ENCODE data around the gene KCND2. TPM values are rescaled to one million over a fixed set of nuclear protein-coding genes. Genes with fewer than 3 reads are reported as not detected.
"Not testable (repeated sequence)": the region's sequence is repeated elsewhere in the genome, so short reads cannot be mapped to it uniquely, and the experiment has no call there.

Gene KCND2
- total RNA-seq (5.9 TPM), polyA plus RNA-seq (0.20 TPM)

- WGBS, result under 1% methylated on average over 69 of the region's 69 CpGs
- no peak within 1 kb of the TSS for H3K27ac ChIP-seq (ENCODE audit: low read depth)
- DNase-seq (ENCODE audit: extremely low spot score), result no peak
- H3K36me3 ChIP-seq (ENCODE audit: insufficient read depth), result no peaks in the 10 kb centered on the region
- H3K4me1 ChIP-seq (ENCODE audit: insufficient read depth), result no peaks in the 10 kb centered on the region
- H3K4me3 ChIP-seq (ENCODE audit: low read depth, low read length), result peak within 1 kb of the TSS; percentile 43
These were observed at the start of gene KCND2 for GRCh38 chr7:120272701-120273475. Gene KCND2 (plus strand): TSS chr7:120273175.

GRCh38 chr7:120226188-120226587 is 46.8 kb upstream of the KCND2 start:
- WGBS, result 60% methylated on average over 1 of the region's 1 CpG
- no peak overlapping the region for H3K27ac ChIP-seq (ENCODE audit: low read depth)
- no peaks in the 10 kb centered on the region for H3K36me3 ChIP-seq (ENCODE audit: insufficient read depth)
- no peak for DNase-seq (ENCODE audit: extremely low spot score)
- H3K4me1 ChIP-seq (ENCODE audit: insufficient read depth), result no peaks in the 10 kb centered on the region
- H3K4me3 ChIP-seq (ENCODE audit: low read depth, low read length), result no peak overlapping the region

- DNase-seq (ENCODE audit: extremely low spot score), result no peak
- no peak overlapping the region for H3K27ac ChIP-seq (ENCODE audit: low read depth)
- H3K4me1 ChIP-seq (ENCODE audit: insufficient read depth), result no peaks in the 10 kb centered on the region
- WGBS, result 65% methylated on average over 3 of the region's 3 CpGs
- no peak overlapping the region for H3K4me3 ChIP-seq (ENCODE audit: low read depth, low read length)
- H3K36me3 ChIP-seq (ENCODE audit: insufficient read depth), result no peaks in the 10 kb centered on the region
These were observed 45.7 kb upstream of the KCND2 start for GRCh38 chr7:120227255-120227654.

- no peak overlapping the region for H3K27ac ChIP-seq (ENCODE audit: low read depth)
- no peak for DNase-seq (ENCODE audit: extremely low spot score)
- 60% methylated on average over 3 of the region's 3 CpGs for WGBS
These were observed 43.9 kb upstream of the KCND2 start for GRCh38 chr7:120229084-120229483.

GRCh38 chr7:120233338-120233737 is 39.6 kb upstream of the KCND2 start:
- no peak for DNase-seq (ENCODE audit: extremely low spot score)
- no peaks in the 10 kb centered on the region for H3K4me1 ChIP-seq (ENCODE audit: insufficient read depth)
- H3K36me3 ChIP-seq (ENCODE audit: insufficient read depth), result no peaks in the 10 kb centered on the region
- no peak overlapping the region for H3K4me3 ChIP-seq (ENCODE audit: low read depth, low read length)
- 69% methylated on average over 1 of the region's 1 CpG for WGBS
- H3K27ac ChIP-seq (ENCODE audit: low read depth), result no peak overlapping the region

More at GRCh38 chr7:120229084-120229483, 43.9 kb upstream of the KCND2 start:
- no peaks in the 10 kb centered on the region for H3K4me1 ChIP-seq (ENCODE audit: insufficient read depth)
- H3K4me3 ChIP-seq (ENCODE audit: low read depth, low read length), result no peak overlapping the region
- H3K36me3 ChIP-seq (ENCODE audit: insufficient read depth), result no peaks in the 10 kb centered on the region

GRCh38 chr7:120240350-120240749 is 32.6 kb upstream of the KCND2 start:
- not testable (repeated sequence) for DNase-seq (ENCODE audit: extremely low spot score); H3K4me3 ChIP-seq (ENCODE audit: low read depth, low read length); H3K4me1 ChIP-seq (ENCODE audit: insufficient read depth); H3K36me3 ChIP-seq (ENCODE audit: insufficient read depth); H3K27ac ChIP-seq (ENCODE audit: low read depth)
- 75% methylated on average over 8 of the region's 8 CpGs for WGBS

GRCh38 chr7:120241973-120242372 is 31.0 kb upstream of the KCND2 start:
- no peak overlapping the region for H3K27ac ChIP-seq (ENCODE audit: low read depth)
- no peaks in the 10 kb centered on the region for H3K36me3 ChIP-seq (ENCODE audit: insufficient read depth)
- 84% methylated on average over 1 of the region's 1 CpG for WGBS
- no peaks in the 10 kb centered on the region for H3K4me1 ChIP-seq (ENCODE audit: insufficient read depth)
- H3K4me3 ChIP-seq (ENCODE audit: low read depth, low read length), result no peak overlapping the region
- no peak for DNase-seq (ENCODE audit: extremely low spot score)

GRCh38 chr7:120254845-120255244 is 18.1 kb upstream of the KCND2 start:
- no peak overlapping the region for H3K4me3 ChIP-seq (ENCODE audit: low read depth, low read length)
- no peak overlapping the region for H3K27ac ChIP-seq (ENCODE audit: low read depth)
- no peaks in the 10 kb centered on the region for H3K36me3 ChIP-seq (ENCODE audit: insufficient read depth)
- H3K4me1 ChIP-seq (ENCODE audit: insufficient read depth), result no peaks in the 10 kb centered on the region
- DNase-seq (ENCODE audit: extremely low spot score), result no peak
- 82% methylated on average over 1 of the region's 1 CpG for WGBS

GRCh38 chr7:120256344-120257070 is 16.5 kb upstream of the KCND2 start:
- Histone ChIP-seq H3K36me3 (ENCODE audit: insufficient read depth) (no peaks in the 10 kb centered on the region), H3K4me3 (ENCODE audit: low read depth, low read length) (no peak overlapping the region), H3K4me1 (ENCODE audit: insufficient read depth) (no peaks in the 10 kb centered on the region), H3K27ac (ENCODE audit: low read depth) (no peak overlapping the region)
- DNase-seq (ENCODE audit: extremely low spot score), result no peak

- WGBS, result 86% methylated on average over 2 of the region's 2 CpGs
- no peak overlapping the region for H3K4me3 ChIP-seq (ENCODE audit: low read depth, low read length)
- H3K4me1 ChIP-seq (ENCODE audit: insufficient read depth), result no peaks in the 10 kb centered on the region
- H3K27ac ChIP-seq (ENCODE audit: low read depth), result no peak overlapping the region
- no peaks in the 10 kb centered on the region for H3K36me3 ChIP-seq (ENCODE audit: insufficient read depth)
- DNase-seq (ENCODE audit: extremely low spot score), result no peak
These were observed 13.6 kb upstream of the KCND2 start for GRCh38 chr7:120259386-120259785.

- Histone ChIP-seq H3K27ac (ENCODE audit: low read depth) (no peak overlapping the region), H3K4me3 (ENCODE audit: low read depth, low read length) (no peak overlapping the region), H3K36me3 (ENCODE audit: insufficient read depth) (no peaks in the 10 kb centered on the region), H3K4me1 (ENCODE audit: insufficient read depth) (no peaks in the 10 kb centered on the region)
- 67% methylated on average over 1 of the region's 1 CpG for WGBS
- DNase-seq (ENCODE audit: extremely low spot score), result no peak
These were observed 12.9 kb upstream of the KCND2 start for GRCh38 chr7:120260111-120260510.

GRCh38 chr7:120272261-120272660 is 714 bp upstream of the KCND2 start:
- DNase-seq (ENCODE audit: extremely low spot score), result peak; percentile 23
- no peak overlapping the region for H3K27ac ChIP-seq (ENCODE audit: low read depth)
- H3K4me3 ChIP-seq (ENCODE audit: low read depth, low read length), result peak overlapping the region; percentile 43
- H3K4me1 ChIP-seq (ENCODE audit: insufficient read depth), result no peaks in the 10 kb centered on the region
- no peaks in the 10 kb centered on the region for H3K36me3 ChIP-seq (ENCODE audit: insufficient read depth)
- WGBS, result under 1% methylated on average over 17 of the region's 17 CpGs

- Histone ChIP-seq H3K4me3 (ENCODE audit: low read depth, low read length) (peak overlapping the region; percentile 43), H3K27ac (ENCODE audit: low read depth) (no peak overlapping the region), H3K4me1 (ENCODE audit: insufficient read depth) (no peaks in the 10 kb centered on the region), H3K36me3 (ENCODE audit: insufficient read depth) (no peaks in the 10 kb centered on the region)
- DNase-seq (ENCODE audit: extremely low spot score), result peak; percentile 45
- under 1% methylated on average over 38 of the region's 38 CpGs for WGBS
These were observed 551 bp downstream of the KCND2 start for GRCh38 chr7:120273476-120273975.

- Histone ChIP-seq H3K36me3 (ENCODE audit: insufficient read depth) (no peaks in the 10 kb centered on the region), H3K4me1 (ENCODE audit: insufficient read depth) (no peaks in the 10 kb centered on the region), H3K4me3 (ENCODE audit: low read depth, low read length) (no peak overlapping the region), H3K27ac (ENCODE audit: low read depth) (no peak overlapping the region)
- WGBS, result 97% methylated on average over 16 of the region's 16 CpGs
- no peak for DNase-seq (ENCODE audit: extremely low spot score)
These were observed 1.5 kb downstream of the KCND2 start for GRCh38 chr7:120274482-120274881.

All from urinary bladder (tissue), 4 donors.